CD4-positive, alpha-beta T cell treated with Interleukin-6 for 4 hours (primary cell): Measurements from ENCODE around the gene MRPS11.
A peak's percentile ranks its signal among the peaks of the same experiment; 100 is the strongest.
"Not testable (repeated sequence)": the region's sequence is repeated elsewhere in the genome, so short reads cannot be mapped to it uniquely, and the experiment has no call there.

Experiments
- DNase-seq: peaks from one replicate; pipeline ENCODE4 v3.0.0-alpha.2; 2020; ENCODE audit warnings: mixed read lengths

The MRPS11 gene

DNA sequence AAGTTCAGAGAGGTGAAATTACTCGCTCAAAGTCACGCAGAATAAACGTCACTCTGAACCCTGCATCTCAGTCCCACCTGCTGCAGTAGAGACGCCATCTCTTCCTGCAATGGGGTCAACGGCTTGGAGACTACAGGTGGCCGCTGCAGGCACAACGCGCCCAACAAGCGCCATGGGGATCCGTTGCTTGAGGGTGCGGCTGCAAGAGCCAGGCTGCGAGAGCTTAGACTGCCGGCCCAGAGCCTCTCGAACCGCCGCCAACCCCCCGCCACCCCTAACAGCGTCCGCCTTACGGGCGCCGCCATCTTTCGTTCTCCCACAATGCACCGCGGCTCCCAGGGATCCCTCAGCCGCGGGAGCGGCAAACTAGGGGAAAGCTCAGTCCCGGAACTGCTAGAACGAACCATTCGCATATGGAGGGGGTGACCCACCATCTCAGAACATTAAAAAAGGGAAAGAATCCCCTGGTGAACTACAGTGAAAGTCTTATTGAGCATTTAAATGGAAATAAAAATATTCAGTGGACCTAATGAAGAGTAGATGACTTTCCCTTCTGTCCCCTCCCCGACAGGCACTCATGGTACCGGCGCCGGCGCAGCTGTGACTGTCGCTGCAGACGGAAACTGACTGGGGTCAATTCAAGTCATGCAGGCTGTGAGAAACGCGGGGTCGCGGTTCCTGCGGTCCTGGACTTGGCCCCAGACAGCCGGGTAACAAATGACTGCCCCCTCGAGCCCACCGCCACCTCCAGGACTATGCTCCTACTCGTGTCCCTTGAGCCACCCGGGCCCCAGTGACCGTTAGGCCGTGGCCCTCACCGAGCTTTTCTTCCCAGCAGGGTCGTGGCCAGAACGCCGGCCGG is at the start of gene MRPS11, which contains the start of gene MRPL46:
Gene MRPS11 (plus strand): TSS at position 636 of the 862 bp plus-strand sequence. CDS start 10 bp downstream, at position 646.
Gene MRPL46 (minus strand): TSS at position 316 of the 862 bp plus-strand sequence. CDS start 11 bp downstream, at position 305.
- peak; percentile 89 for DNase-seq

DNA sequence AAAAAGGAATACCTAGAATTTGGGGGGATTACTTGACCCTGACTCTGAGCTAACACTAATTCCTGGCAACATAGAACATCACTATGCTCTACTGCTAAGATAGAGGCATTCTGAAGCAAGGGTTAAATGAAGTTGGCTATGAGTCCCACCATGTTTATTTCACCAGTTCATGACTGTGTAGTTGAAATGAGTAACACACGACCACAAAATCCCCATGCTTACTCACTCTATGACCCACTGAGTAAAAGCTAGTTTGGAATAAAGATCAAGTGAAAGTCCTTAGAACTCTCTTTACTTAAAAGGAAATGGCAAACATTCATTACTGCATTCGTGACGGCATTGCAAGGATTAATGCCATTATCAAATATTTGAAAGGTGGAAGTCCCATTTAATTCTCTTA is 47.7 kb upstream of the MRPS11 start:
- DNase-seq = no peak

DNA sequence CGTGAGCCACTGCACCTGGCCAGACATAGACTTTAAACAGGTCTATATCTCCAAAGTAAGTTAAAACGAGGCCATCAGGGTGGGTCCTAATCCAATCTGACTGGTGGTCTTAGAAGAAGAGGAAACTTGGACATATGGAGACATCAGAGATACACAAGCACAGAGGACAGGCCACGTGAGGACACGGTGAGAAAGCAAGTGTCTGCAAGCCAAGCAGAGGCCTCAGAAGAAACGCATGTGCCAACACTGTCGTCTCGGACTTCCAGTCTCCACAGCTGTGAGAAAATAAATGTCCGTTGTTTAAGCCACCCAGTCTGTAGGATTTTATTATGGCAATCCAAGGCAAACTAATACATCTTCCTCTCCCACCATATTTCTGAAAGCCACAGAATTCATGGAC is 44.2 kb upstream of the MRPS11 start:
- no peak for DNase-seq

DNA sequence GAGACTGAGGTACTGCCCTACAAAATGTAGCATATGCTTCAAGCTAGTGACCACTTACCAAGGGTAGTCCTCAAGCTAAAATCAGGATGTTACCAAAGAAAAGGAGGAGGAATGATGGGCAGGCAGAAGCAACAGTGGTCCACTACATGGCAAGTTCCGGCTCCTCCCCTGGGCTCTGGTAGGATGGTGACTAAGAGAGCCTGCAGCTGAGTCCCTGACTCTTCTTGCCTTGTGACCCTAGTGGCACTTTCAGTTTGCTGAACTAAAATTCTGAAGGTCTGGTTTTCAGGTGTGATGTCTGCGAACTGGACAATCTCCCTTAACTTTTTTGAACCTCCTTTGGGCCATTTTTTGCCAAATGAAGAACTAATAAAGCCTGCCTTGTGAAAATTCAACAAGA is 41.2 kb upstream of the MRPS11 start:
- DNase-seq = no peak

DNA sequence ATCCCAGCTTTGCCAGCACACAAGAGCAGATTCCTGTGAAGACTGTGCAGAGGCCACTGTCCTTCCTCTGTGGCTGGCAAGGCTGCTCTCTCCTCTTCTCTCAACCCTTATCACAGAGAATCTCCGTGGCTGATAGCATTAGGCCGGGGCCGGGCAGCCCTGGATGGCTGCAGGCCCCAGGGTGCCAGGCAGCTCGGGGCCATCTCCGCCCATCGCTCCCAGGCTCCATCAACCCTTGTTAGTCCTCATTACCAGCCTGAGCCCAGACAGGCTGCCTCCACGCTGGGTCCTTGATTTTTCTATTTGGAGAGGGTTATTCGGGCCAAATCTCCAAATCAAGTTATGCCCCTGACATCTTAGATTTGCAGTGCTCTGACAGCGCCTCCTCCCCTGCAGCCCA is 39.5 kb upstream of the MRPS11 start:
- DNase-seq = no peak

DNA sequence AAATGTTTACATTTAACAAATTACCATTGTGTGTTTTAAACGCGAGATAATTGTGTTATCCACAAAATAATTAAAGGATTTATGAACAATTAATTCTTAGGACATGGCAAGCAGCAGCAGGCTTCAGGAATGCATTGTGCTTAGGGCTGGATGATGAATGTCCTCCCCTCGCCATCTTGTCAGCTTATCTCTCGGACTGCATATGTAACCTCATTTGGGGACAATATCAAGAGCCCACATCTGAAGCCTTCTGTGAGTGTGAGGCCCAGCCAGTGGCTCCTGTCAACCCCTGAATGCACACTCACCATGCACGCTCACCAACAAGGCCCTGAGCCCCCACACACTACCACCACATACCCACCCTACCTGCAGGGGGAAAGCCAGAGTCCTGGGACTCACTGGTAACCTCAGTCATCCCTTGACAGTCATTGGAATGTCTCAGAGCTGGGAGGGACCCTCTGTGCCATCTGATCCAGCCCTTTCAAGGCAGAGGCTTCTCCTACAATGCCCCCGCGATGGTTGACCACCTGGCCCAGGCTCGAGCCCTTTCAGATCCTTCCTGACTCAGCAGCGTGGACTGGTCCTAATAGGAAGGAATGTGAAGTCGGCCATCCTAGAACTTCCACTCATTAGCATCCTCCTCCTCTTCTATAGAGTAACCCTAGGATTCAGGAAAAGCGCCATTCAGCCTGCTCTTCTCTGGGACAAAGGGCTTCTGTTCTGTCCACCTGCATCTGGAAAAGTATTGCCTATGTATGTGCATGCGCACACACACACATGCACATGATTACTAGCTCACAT is 38.5 kb upstream of the MRPS11 start:
- no peak for DNase-seq

DNA sequence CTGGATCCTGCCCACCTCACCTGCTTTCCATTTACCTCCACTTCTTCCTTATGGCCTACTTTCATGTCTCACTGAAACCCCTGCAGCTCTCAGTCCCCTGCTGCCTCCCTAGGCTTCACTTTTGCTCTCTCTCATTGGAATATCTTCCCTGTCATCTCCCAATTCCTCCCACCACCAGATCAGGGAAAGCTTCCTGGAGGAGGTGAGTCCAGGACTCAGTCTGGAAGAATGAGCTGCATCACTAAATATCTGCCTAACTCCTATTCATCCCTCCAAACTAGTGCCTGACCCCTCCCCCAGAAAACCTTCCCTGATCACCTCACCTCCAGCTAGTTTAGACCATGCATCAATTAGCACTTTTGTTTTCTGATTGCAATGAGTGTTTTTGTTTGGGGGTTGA is 37.5 kb upstream of the MRPS11 start:
- no peak for DNase-seq

DNA sequence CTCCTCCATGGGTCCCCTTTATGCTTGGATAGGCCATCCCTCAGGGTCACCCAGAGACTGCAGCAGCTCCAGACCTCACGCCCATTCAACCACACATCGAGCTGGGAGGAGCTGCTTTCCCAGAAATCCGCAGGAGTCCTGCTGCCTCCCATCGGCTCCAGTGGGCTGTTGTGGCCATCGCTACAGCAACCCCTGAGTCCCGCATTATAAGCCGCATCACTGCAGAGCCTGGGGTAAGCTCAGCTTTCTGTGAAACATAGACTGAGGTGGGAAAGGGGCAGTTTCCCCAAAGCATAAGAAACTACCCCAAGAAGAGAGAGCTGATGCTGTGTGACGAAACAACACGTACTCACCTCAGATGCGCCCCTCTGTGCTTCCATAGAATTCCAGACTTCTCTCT is 36.1 kb upstream of the MRPS11 start:
- DNase-seq = no peak

DNA sequence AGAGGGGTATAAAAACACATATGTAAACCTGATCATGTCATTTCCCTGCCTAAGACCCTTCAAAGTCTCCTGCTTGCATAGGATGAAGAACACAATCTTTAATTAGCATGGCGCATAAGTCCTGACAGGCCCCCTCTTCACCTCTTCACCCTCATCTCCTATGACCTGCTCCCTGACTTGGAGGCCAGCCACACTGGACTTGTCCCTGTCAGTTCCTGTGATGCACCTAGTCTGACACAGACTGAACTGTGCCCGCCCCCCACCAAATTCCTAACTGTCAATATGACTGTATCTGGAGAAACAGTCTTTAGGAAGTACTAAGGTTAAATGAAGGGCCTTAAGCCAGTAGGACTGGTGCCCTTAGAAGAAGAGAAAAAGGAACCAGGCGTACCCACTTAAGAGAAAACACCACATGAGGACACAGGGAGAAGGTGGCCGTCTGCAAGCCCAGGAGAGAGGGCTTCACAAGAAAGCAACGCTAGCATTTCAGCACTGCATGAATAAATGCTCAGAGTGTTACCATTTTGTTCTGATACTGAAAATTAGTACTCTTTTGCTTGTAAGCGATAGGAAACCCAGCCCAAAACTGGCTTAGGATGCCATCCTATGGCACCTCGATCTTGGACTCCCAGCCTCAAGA is 34.3 kb upstream of the MRPS11 start:
- no peak for DNase-seq

DNA sequence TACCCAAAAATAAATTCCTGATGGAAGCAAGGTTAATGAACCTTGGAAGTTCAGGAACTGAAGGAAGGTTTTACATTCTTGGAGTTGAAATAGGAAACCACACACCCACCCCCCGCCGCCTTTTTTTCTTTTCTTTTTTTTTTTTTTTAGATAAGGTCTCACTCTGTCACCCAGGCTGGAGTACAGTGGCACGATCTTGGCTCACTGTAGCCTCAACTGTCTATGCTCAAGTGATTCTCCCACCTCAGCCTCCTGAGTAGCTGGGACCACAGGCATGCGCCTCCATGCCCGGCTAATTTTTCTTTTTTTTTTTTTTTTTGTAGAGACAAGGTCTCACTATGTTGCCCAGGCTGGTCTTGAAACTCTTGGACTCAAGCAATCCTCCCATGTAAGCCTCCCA is 33.4 kb upstream of the MRPS11 start:
- not testable (repeated sequence) for DNase-seq

DNA sequence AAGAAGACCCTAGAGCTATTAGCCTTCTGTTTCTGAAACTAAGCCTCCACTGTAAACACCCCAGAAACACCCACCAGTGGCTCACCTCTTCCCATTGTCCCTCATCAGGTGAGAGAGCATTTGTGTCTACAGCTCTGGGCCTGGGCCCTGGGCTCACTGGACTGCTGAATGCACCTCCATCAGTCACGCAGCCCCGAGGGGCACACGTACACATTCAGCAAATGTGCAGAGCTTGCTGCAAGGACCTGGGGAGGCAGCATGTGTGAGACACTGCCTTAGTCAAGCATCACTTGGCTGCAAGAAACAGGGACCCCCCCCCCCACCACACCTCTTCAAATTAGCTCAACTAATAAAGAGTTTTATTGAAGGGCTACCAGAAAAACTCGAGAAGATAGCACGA is 29.3 kb upstream of the MRPS11 start:
- DNase-seq = no peak

DNA sequence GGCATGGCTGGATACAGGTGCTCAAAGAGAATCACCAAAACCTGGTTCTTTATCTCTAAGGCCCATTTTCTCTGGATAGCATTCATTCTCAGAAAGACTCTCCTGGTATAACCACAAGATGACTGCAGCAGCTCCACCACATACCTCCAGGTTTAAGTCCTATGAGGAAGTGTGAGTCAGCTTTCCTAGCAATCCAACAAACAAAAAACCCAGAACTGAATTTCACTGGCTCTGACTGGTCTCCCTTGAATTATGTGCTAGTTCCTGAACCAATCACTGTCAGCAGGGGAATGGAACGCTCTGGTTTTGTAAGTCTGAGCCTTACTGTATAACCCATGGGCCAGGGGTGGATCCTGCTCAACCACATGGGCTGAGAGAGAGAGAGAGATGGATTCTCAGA is 27.5 kb upstream of the MRPS11 start:
- DNase-seq = no peak

DNA sequence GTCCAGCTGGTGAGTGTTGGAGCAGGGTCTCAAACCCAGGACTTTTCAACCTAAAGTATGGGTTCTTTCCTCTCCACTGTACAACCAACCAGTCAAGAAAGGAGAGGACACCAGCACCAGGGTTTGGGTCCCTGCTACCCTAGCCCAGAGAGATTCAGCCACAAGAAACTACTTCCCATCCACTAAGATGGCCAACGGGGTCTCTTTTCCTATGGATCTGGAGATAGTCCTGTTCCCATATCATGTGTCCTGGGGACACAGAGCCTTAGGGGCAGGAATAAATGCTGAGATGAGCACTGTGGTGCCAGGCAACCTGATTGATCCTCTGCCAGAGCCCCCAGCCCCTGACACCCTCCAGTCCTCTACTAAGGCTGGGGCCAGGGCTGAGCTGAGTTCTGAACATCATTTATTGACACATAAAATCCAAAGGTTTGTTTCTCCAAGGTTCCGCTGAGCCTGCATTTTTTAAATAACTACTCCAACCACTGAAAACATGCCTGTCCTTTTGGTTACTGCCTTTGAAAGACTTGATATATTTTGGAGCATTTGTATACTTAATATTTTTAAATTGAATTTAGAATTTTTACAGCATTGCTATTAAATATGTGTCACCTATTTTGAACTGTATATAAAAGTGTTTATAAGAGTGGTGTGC is 26.3 kb upstream of the MRPS11 start:
- no peak for DNase-seq

DNA sequence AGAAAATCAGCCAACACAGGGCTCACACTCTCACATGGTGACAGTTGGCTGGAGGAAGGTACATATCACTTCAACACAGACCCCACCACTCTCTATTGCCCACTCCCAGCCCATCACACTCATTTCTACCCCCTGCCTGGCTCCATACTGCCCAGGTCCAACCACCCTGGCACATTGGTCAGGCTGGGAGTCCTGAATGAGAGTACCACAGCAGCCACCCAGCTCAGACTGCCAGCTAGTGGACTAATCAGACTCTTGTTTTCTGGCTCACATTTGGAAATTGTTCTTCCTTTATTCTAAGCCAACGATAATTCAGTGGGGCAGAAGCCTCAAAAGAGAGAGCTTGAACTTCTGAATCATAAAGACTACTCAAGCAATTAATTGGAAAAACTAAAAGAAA is 20.3 kb upstream of the MRPS11 start:
- DNase-seq = no peak

DNA sequence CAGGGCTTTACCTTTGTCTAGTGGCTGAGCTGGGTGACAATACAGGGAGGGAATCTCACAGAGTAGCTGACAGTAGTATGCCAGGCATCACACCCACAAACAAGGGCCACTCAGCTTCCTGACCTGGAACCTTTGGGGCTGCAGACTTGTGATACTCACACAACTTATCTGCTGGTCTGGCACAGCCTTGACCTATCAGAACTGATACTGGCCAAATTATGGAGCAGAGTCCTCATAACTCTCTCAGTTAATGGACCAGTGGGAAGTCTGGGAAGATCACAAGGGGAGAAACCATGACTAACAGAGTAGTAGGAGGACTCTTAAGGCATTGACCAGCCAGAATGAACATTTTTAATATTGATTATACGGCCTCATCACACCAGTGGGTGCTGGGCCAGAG is 19.8 kb upstream of the MRPS11 start:
- no peak for DNase-seq

DNA sequence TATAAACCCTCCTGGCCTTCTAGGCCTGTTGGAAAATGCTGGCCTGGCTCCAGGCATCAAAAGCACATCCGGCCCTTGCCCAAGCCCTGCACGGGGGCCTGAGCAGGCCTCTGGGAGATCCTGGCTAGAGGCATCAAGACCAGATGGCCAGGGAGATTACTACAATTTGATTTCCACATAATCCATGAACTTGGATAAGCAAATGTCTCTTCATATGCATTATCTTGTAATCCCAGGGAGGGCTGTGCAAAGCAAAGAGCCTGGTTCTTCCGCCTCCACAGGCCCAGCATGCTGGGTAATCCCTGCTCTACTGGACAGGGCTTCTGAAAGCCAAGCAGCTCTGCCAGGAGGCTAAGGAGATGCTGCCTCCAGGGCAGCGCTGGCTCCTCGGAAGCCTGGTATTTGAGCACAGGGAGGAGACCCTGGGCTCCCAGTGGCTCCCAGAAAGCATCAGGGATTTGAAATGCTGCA is 18.5 kb upstream of the MRPS11 start:
- DNase-seq = no peak

DNA sequence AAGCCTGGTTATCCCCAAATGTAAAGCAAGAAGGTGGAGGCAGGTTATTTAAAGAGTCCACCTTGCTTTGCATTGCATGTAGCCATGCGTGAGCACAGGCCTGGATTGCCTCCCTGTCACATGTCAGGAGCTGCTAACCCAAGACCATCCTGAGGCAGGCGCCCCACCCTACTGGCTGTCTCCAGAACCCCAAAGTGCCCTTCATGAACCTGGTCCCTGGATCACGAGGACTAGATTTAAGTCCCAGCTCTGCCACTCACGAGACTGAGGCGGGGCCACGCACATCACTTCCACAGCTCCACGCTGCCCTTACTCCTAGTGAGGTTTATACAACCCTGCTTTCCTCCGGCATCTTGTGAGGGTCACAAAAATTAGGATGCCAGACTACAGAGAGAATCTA is 17.9 kb upstream of the MRPS11 start:
- DNase-seq = no peak

DNA sequence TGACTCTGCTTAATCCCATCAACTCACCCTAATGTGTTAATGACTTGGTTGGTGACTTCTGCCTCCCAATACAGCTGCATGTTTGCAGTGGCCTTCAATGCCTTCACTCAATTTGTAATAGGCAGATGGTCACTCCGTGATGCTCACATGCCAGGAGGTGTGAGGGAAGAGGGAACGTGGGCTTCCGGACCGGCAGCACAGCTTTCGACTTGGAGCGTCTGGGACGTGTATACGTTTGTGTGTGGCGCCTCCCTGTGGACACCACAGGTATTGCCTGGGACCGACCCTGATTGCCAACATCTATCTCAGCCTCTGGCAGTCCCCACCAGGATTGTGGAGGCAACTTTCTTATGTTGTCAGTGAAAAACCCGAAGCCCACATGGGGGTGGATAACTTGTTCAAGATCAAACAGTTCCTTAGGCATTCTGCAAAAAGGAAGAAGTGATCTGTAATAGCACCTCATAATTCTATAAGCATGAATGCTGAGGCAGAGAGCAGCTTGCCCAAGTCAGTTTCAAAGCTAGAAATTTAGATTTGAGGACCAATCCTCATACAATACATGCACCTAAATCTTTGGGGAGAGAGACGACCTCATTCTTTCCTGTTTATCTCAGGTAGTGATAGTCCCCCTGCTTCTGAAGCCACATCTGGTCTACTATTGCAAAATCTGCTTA is 17.2 kb upstream of the MRPS11 start:
- DNase-seq = peak; percentile 53

DNA sequence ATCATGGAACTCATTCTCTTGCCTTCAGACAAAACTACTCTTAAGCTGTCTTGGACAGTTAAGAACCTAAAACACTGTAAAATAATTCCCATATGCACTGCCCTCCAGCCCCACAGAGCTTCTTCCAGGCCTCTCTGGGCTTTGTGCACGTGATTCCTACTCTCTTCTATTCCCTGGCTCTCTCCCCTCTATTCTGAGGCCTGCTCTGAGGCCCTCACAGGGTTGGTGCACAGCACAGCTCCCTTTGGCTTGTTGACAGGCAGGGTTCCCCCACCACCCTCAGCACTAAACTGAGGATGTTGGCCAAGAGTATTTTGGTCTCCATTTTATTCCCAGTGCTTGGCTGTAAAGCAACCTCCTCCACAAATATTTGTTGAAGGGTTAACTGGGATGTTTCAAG is 13.9 kb upstream of the MRPS11 start:
- DNase-seq = no peak

DNA sequence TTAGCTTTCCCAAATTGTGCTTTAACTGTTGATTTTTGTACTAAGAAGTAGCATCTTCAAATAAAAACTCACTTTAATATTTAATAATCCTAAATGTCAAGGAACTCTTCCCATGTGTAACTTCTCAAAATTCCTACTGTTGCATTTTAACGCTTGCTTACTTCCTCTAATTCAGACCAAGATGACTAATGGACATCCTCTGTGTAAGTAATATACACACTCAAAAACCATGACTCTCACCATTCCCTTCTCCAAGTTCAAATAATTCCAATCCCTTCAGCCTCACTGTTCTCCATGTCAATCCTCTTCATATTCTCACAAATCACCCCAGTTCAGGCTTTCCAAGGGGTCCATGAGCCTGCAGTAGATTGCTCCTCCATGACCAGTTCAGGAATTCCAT is 13.3 kb upstream of the MRPS11 start:
- no peak for DNase-seq

DNA sequence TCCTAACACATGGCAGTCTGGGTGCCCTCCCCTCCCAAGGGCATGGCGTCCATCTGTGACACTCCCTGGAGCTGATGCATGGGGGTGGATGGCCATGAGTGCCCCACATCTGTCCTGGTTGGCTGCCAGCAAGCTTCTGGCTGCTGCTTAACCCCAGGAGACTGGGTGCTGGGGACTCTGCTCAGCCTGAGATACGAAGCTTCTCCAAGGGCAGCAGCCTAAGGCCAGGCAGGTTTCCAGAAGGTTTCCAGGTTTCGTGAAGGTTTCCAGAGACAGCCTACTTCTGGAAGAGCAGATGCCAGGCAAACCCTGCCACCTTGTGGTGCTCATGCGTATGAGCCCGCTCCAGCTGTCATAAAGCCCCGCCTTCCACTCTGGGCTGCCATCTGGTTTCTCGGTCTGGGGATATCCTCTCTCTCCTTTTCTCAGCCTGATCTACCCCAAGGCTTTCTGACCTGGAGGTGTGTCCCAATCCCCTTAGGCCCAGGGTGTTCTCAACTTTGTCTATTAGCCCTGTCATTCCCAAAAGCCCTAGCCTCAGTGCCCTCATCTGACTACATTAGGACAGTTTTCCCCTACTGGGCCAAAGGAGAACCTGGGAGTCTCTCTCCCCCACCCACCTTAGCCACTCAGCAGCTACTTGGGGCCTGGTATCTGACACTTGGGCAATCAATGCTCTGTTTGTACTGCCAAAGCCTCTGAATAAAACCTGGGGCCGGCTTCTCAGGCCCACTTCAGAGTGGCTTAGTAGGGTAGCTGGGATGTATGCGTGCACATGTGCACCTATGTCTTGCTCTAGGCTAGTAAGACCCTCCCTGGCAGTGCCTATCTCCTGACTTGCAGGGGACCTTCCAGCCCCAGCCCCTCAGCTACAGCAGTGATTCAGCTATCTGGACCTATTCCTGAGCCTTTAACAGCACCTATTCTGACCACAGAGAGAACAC is 12.4 kb upstream of the MRPS11 start:
- peak; percentile 45 for DNase-seq
